Ishikawa (cell line): ENCODE measurements around the gene MED16.

Experiments
- CEBPB ChIP-seq: IDR thresholded peaks from 2 replicates; pipeline ENCODE4 v1.6.1; 2012
- CREB1 ChIP-seq: IDR thresholded peaks from 2 replicates; pipeline ENCODE4 v1.6.1; 2012; ENCODE audit warnings: low read depth
- EGR1 ChIP-seq: IDR thresholded peaks from 2 replicates; pipeline ENCODE4 v1.6.1; 2012
- EP300 ChIP-seq: IDR thresholded peaks from 2 replicates; pipeline ENCODE4 v1.6.1; 2012; ENCODE audit warnings: borderline replicate concordance
- FOXM1 ChIP-seq: IDR thresholded peaks from 2 replicates; pipeline ENCODE4 v1.6.1; 2012; ENCODE audit warnings: low read depth, borderline replicate concordance
- NFIC ChIP-seq: IDR thresholded peaks from 2 replicates; pipeline ENCODE4 v1.6.1; 2012
- RAD21 ChIP-seq: IDR thresholded peaks from 2 replicates; pipeline ENCODE4 v1.6.1; 2012; ENCODE audit warnings: low read depth
- TAF1 ChIP-seq: IDR thresholded peaks from 2 replicates; pipeline ENCODE4 v1.6.1; 2012; ENCODE audit warnings: low read depth, mild to moderate bottlenecking
- TCF12 ChIP-seq: IDR thresholded peaks from 2 replicates; pipeline ENCODE4 v1.6.1; 2012; ENCODE audit warnings: low read depth
- TEAD4 ChIP-seq: IDR thresholded peaks from 2 replicates; pipeline ENCODE4 v1.6.1; 2012
- YY1 ChIP-seq: IDR thresholded peaks from 2 replicates; pipeline ENCODE4 v1.6.1; 2012; ENCODE audit warnings: low read depth
- ZBTB7A ChIP-seq: IDR thresholded peaks from 2 replicates; pipeline ENCODE4 v1.6.1; 2012; ENCODE audit warnings: low read depth
- TF ChIP-seq, protein P1 (sequence below): IDR thresholded peaks from 2 replicates; pipeline ENCODE4 v1.6.1; 2012
- TF ChIP-seq, protein P2 (sequence below): IDR thresholded peaks from 2 replicates; pipeline ENCODE4 v1.6.1; 2012; ENCODE audit warnings: low read depth, mild to moderate bottlenecking
- TF ChIP-seq, protein P3 (sequence below): IDR thresholded peaks from 2 replicates; pipeline ENCODE4 v1.6.1; 2012

The MED16 gene

DNA sequence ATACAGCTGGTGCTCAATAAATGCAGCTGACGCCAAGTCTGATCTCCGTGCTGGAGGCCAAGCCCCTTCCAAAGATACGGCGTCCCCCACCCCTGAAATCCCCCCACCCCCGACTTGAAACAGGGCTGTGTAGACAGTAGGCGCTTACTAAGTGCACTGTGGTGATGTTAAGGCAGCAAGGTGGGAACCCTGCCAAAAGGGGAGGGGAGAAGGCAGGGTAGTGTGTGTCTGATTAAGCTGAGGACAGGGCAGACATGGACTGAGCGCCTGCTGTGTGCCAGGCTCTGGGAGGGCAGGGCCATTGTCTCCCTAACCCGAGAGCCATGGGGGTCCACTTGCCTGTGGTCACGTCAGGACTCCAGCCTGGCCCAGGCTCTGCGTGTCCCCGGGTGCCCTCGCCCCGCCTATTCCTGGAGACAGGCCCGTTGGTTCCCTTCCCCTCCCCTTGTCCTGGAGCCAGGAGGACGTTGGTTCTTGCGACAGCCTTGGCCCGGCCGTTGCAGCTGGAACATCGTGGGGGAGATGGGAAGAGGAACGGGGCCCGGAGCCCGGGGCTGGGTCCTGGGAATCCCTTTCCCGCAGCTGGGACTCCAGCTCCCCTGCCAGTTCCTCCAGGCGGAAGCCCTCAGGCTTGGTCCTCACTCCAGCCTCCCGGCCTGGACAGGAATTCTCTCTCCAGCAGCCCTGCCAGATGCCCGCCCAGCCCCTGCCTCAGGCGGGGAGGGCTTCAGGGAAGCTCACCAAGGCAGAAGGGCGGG, 42.6 kb downstream of the MED16 start:
- TF ChIP-seq TEAD4 (peak; percentile 85), TCF12 (peak; percentile 98), YY1 (peak; percentile 68), EP300 (peak; percentile 96), CREB1 (no peak), RAD21 (peak; percentile 5; the same call in 1 of the 2 replicates), CEBPB (peak; percentile 92), TAF1 (no peak), FOXM1 (peak; percentile 74; the same call in 1 of the 2 replicates), NFIC (peak; percentile 98), ZBTB7A (peak; percentile 55; the same call in 1 of the 2 replicates), EGR1 (no peak)
- TF ChIP-seq, protein P1, sequence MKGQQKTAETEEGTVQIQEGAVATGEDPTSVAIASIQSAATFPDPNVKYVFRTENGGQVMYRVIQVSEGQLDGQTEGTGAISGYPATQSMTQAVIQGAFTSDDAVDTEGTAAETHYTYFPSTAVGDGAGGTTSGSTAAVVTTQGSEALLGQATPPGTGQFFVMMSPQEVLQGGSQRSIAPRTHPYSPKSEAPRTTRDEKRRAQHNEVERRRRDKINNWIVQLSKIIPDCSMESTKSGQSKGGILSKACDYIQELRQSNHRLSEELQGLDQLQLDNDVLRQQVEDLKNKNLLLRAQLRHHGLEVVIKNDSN = no peak
- TF ChIP-seq, protein P2, sequence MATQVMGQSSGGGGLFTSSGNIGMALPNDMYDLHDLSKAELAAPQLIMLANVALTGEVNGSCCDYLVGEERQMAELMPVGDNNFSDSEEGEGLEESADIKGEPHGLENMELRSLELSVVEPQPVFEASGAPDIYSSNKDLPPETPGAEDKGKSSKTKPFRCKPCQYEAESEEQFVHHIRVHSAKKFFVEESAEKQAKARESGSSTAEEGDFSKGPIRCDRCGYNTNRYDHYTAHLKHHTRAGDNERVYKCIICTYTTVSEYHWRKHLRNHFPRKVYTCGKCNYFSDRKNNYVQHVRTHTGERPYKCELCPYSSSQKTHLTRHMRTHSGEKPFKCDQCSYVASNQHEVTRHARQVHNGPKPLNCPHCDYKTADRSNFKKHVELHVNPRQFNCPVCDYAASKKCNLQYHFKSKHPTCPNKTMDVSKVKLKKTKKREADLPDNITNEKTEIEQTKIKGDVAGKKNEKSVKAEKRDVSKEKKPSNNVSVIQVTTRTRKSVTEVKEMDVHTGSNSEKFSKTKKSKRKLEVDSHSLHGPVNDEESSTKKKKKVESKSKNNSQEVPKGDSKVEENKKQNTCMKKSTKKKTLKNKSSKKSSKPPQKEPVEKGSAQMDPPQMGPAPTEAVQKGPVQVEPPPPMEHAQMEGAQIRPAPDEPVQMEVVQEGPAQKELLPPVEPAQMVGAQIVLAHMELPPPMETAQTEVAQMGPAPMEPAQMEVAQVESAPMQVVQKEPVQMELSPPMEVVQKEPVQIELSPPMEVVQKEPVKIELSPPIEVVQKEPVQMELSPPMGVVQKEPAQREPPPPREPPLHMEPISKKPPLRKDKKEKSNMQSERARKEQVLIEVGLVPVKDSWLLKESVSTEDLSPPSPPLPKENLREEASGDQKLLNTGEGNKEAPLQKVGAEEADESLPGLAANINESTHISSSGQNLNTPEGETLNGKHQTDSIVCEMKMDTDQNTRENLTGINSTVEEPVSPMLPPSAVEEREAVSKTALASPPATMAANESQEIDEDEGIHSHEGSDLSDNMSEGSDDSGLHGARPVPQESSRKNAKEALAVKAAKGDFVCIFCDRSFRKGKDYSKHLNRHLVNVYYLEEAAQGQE = no peak
- TF ChIP-seq, protein P3, sequence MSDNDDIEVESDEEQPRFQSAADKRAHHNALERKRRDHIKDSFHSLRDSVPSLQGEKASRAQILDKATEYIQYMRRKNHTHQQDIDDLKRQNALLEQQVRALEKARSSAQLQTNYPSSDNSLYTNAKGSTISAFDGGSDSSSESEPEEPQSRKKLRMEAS = peak; percentile 54

DNA sequence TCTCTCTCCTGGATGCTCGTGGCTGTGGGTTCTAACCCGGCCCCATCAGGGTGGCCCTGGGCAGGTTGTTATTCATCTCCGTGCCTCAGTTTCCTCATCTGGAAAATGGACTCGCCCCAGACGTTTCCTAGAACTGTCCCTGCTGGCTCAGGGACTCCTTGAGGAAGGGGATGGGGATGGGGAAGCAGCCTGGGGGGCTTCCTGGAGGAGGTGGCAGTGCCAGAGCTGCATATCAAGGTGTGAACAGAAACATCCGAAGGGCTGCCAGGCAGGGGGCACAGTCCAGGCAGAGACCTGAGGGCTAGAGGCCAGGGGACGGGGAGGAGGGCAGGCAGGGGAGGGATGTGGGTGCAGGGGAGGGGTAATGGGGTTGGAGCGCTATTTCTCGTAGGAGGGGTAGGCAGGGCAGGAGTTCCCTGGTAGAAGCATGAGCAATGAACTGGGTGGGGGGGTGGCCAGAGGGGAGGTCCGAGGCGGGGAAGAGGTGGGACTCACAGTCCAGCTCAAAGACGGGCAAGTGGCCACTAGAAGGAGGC, 44.5 kb downstream of the MED16 start:
- no peak for TF ChIP-seq NFIC

DNA sequence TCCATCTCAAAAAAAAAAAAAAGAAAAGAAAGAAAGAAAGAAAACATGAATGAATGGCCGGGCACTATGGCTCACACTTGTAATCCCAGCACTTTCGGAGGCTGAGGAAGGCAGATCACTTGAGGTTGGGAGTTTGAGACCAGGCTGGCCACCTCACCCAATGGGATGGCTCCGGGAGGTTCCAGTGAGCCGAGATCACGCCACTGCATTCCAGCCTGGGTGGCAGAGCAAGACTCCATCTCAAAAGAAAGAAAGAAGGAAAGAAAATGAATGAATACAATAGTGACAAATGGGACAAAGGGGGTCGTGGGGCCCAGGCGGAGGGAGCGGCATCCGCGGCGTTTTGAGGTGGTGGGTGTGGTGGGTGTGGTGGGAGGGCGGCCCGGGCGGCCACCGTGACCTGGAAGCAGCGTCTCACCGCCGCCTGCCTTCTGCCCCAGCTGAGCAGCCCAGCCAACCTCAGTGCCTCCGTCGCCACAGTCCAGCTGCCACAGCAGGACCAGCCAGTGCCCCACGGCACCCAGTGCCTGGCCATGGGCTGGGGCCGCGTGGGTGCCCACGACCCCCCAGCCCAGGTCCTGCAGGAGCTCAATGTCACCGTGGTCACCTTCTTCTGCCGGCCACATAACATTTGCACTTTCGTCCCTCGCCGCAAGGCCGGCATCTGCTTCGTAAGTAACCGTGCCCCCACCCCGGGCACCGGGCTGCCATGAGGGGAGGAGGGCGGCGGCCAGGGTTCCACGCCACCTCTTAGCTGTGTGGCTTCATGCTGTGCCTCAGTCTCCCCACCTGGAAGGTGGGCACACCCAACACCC, 47.1 kb downstream of the MED16 start:
- TF ChIP-seq TEAD4 (peak; percentile 59), TCF12 (no peak)

DNA sequence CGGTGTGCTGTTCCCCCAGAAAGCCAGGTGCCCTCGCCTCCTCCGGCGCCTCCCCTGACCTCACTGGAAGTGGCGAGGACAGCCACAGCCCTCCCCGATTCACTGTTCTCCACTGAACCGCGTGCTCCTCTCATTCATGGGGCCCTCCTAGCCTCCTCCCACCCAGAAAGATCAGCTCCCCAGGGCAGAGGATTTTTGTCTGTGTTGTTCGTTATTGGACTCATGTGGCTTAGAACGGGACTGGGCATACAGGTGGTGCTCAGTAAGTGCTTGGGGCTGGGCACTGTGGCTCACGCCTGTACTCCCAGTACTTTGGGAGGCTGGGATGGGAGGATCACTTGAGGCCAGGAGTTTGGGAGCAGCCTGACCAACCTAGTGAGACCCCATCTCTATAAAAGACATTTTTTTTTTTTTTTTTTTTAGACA, 48.4 kb downstream of the MED16 start:
- TF ChIP-seq, protein P3 = peak; percentile 39; the same call in 1 of the 2 replicates
- no peak for TF ChIP-seq TAF1

DNA sequence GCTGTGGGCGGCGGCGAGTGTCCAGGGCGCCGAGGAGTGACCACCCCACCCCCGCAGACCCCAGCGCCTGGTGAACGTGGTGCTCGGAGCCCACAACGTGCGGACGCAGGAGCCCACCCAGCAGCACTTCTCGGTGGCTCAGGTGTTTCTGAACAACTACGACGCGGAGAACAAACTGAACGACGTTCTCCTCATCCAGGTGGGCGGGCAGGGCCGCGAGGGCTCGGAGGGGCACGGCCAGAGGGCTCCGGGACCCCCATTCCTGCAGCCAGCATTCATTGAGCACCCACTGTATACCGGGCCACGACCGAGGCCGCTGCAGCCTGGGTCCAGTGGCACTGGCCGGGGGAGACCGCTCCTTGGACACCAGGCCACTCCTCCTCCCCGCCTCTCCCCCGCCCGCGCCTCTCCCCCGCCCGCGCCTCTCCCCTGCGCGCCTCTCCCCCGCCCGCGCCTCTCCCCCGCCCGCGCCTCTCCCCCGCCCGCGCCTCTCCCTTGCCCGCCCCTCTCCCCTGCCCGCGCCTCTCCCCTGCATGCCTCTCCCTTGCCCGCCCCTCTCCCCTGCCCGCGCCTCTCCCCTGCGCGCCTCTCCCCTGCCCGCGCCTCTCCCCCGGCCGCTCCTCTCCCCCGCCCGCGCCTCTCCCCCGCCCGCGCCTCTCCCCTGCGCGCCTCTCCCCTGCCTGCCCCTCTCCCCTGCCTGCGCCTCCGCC, 49.0 kb downstream of the MED16 start:
- TF ChIP-seq RAD21 (no peak), YY1 (no peak), ZBTB7A (no peak), TCF12 (no peak)
- TF ChIP-seq, protein P3 = no peak

DNA sequence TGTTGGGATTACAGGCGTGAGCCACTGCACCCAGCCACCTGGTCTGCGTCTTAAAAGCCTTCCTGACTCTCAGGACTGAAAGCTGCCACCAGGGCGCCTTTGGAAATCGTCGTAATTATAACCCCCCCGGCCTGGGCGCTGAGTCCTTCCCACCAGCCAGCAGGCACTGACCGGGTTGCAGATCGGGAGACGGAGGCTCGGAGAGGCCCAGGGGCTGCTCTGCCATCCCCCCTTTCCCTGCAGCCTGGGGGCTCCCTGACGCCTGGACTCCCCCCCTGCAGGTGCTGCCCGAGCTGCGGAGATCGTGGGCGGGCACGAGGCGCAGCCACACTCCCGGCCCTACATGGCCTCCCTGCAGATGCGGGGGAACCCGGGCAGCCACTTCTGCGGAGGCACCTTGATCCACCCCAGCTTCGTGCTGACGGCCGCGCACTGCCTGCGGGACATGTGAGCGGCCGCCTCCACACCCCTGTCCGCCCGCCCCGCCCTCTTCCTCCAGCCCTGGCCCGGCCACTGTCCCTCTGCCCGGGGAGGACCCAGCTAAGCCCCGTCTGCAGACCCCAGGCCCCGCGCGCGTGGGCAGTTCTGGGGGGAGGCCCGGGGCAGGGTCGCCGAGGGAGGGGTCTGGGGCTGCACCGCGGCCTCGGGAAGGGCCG, 49.7 kb downstream of the MED16 start:
- TF ChIP-seq, protein P1 = peak; percentile 25; the same call in 1 of the 2 replicates
- TF ChIP-seq, protein P3 = peak; percentile 92
- TF ChIP-seq TCF12 (peak; percentile 36; the same call in 1 of the 2 replicates), EGR1 (no peak)
